Activated naive CD4-positive, alpha-beta T cell treated with anti-CD3 and anti-CD28 coated beads for 36 hours (primary cell): Measurements from ENCODE around the gene FBN2. TPM values are rescaled to one million over a fixed set of nuclear protein-coding genes. Genes with fewer than 3 reads are reported as not detected.
"Not testable (repeated sequence)": the region's sequence is repeated elsewhere in the genome, so short reads cannot be mapped to it uniquely, and the experiment has no call there.

Experiments
- CTCF ChIA-PET: fragments of 350-600 bp; sonication (Branson Sonifier 250); formaldehyde crosslinking; loops from one replicate; lab custom pipeline; 2021; ENCODE audit warnings: antibody characterized with exemption; lab: Charles Lee
- DNase-seq: peaks from one replicate; pipeline ENCODE4 v3.0.0-alpha.2; 2020
- H3K27ac Mint-ChIP-seq: one replicate; pipeline ENCODE4 v1.8.0; 2021; ENCODE audit warnings: mild to moderate bottlenecking, mixed read lengths
- H3K27me3 Mint-ChIP-seq: one replicate; pipeline ENCODE4 v1.8.0; 2021; ENCODE audit warnings: low read depth, mixed read lengths
- H3K36me3 Mint-ChIP-seq: one replicate; pipeline ENCODE4 v1.8.0; 2021; ENCODE audit warnings: low read depth, mixed read lengths
- H3K4me1 Mint-ChIP-seq: one replicate; pipeline ENCODE4 v1.8.0; 2021; ENCODE audit warnings: low read depth, mixed read lengths
- H3K4me3 Mint-ChIP-seq: one replicate; pipeline ENCODE4 v1.8.0; 2021; ENCODE audit warnings: mild to moderate bottlenecking, moderate library complexity, mixed read lengths
- H3K9me3 Mint-ChIP-seq: one replicate; pipeline ENCODE4 v1.8.0; 2021; ENCODE audit warnings: mixed read lengths
- intact Hi-C: fragments of 100-400 bp; cut with micrococcal nuclease; formaldehyde crosslinking; loops from one replicate; pipeline ENCODE4 v1.15.1; 2023
- total RNA-seq, 2 experiments: library from RNA; stranded (reverse); gene quantifications; one replicate each; pipeline ENCODE4 v1.2.3, GENCODE V29; 2021

Gene FBN2
- total RNA-seq, 2 experiments from 2014 or later = not detected

GRCh38 chr5:128406803-128407202 is 131.2 kb downstream of the FBN2 start:
- H3K9me3 Mint-ChIP-seq = no peaks in the 10 kb centered on the region
- no peaks in the 10 kb centered on the region for H3K4me1 Mint-ChIP-seq
- intact Hi-C loops = no loop called here
- no peak for DNase-seq
- H3K27me3 Mint-ChIP-seq = no peaks in the 10 kb centered on the region
- CTCF ChIA-PET = no interaction called here
- H3K36me3 Mint-ChIP-seq = no peaks in the 10 kb centered on the region
- H3K27ac Mint-ChIP-seq = no peak overlapping the region
- H3K4me3 Mint-ChIP-seq = no peak overlapping the region

GRCh38 chr5:128405159-128405558 is 132.9 kb downstream of the FBN2 start:
- no peaks in the 10 kb centered on the region for H3K4me1 Mint-ChIP-seq
- no peak overlapping the region for H3K27ac Mint-ChIP-seq
- H3K36me3 Mint-ChIP-seq = no peaks in the 10 kb centered on the region
- no peak for DNase-seq
- H3K9me3 Mint-ChIP-seq = peaks cover 2% of the 10 kb centered on the region
- CTCF ChIA-PET = no interaction called here
- H3K27me3 Mint-ChIP-seq = no peaks in the 10 kb centered on the region
- intact Hi-C loops = no loop called here
- H3K4me3 Mint-ChIP-seq = no peak overlapping the region

- Mint-ChIP-seq H3K9me3 (peaks cover 2% of the 10 kb centered on the region), H3K4me1 (no peaks in the 10 kb centered on the region), H3K4me3 (no peak overlapping the region), H3K27me3 (no peaks in the 10 kb centered on the region), H3K36me3 (no peaks in the 10 kb centered on the region), H3K27ac (no peak overlapping the region)
- intact Hi-C loops = no loop called here
- CTCF ChIA-PET = no interaction called here
- DNase-seq = no peak
These were observed 134.7 kb downstream of the FBN2 start for GRCh38 chr5:128403333-128403732.

GRCh38 chr5:128402506-128402905 is 135.5 kb downstream of the FBN2 start:
- Mint-ChIP-seq H3K4me1 (no peaks in the 10 kb centered on the region), H3K4me3 (no peak overlapping the region), H3K27me3 (no peaks in the 10 kb centered on the region), H3K9me3 (peaks cover 2% of the 10 kb centered on the region), H3K36me3 (no peaks in the 10 kb centered on the region), H3K27ac (no peak overlapping the region)
- intact Hi-C loops = no loop called here
- DNase-seq = no peak
- CTCF ChIA-PET = no interaction called here

- H3K4me3 Mint-ChIP-seq, CTCF ChIA-PET, H3K4me1 Mint-ChIP-seq, H3K36me3 Mint-ChIP-seq, H3K27ac Mint-ChIP-seq, DNase-seq, H3K9me3 Mint-ChIP-seq, H3K27me3 Mint-ChIP-seq, intact Hi-C loops: not testable (repeated sequence)
These were observed 137.3 kb downstream of the FBN2 start for GRCh38 chr5:128400766-128401165.

- Mint-ChIP-seq H3K4me1 (no peaks in the 10 kb centered on the region), H3K27me3 (no peaks in the 10 kb centered on the region), H3K4me3 (no peak overlapping the region), H3K9me3 (peaks cover 2% of the 10 kb centered on the region), H3K36me3 (no peaks in the 10 kb centered on the region), H3K27ac (no peak overlapping the region)
- CTCF ChIA-PET = interaction anchor here (0.9 kb wide), 1 partner anchor 28 kb away, joined by 3 read pairs; no protein-coding TSS in a partner anchor
- no peak for DNase-seq
- intact Hi-C loops = no loop called here
These were observed 138.9 kb downstream of the FBN2 start for GRCh38 chr5:128399111-128399510.

- H3K36me3 Mint-ChIP-seq = no peaks in the 10 kb centered on the region
- no peaks in the 10 kb centered on the region for H3K4me1 Mint-ChIP-seq
- intact Hi-C loops = no loop called here
- H3K27me3 Mint-ChIP-seq = no peaks in the 10 kb centered on the region
- H3K9me3 Mint-ChIP-seq = peaks cover 2% of the 10 kb centered on the region
- H3K27ac Mint-ChIP-seq = no peak overlapping the region
- CTCF ChIA-PET = no interaction called here
- H3K4me3 Mint-ChIP-seq = no peak overlapping the region
- DNase-seq = no peak
These were observed 140.2 kb downstream of the FBN2 start for GRCh38 chr5:128397876-128398275.

GRCh38 chr5:128395073-128395472 is 143.0 kb downstream of the FBN2 start:
- Mint-ChIP-seq H3K36me3 (no peaks in the 10 kb centered on the region), H3K4me1 (no peaks in the 10 kb centered on the region), H3K27ac (no peak overlapping the region), H3K9me3 (no peaks in the 10 kb centered on the region), H3K27me3 (no peaks in the 10 kb centered on the region), H3K4me3 (no peak overlapping the region)
- DNase-seq = no peak
- CTCF ChIA-PET = interaction anchor here (0.9 kb wide), 1 partner anchor 14 kb away, joined by 3 read pairs; no protein-coding TSS in a partner anchor
- intact Hi-C loops = no loop called here

GRCh38 chr5:128384068-128384467 is 154.0 kb downstream of the FBN2 start:
- CTCF ChIA-PET = no interaction called here
- Mint-ChIP-seq H3K27ac (no peak overlapping the region), H3K9me3 (peaks cover 2% of the 10 kb centered on the region), H3K27me3 (no peaks in the 10 kb centered on the region), H3K4me1 (no peaks in the 10 kb centered on the region), H3K4me3 (no peak overlapping the region), H3K36me3 (no peaks in the 10 kb centered on the region)
- intact Hi-C loops = no loop called here
- no peak for DNase-seq

GRCh38 chr5:128380337-128380736 is 157.7 kb downstream of the FBN2 start:
- Mint-ChIP-seq H3K9me3 (no peaks in the 10 kb centered on the region), H3K36me3 (no peaks in the 10 kb centered on the region), H3K27ac (no peak overlapping the region), H3K27me3 (no peaks in the 10 kb centered on the region), H3K4me3 (no peak overlapping the region), H3K4me1 (no peaks in the 10 kb centered on the region)
- intact Hi-C loops = no loop called here
- DNase-seq = no peak
- CTCF ChIA-PET = interaction anchor here (0.9 kb wide), 1 partner anchor 15 kb away, joined by 3 read pairs; no protein-coding TSS in a partner anchor

- no peaks in the 10 kb centered on the region for H3K27me3 Mint-ChIP-seq
- no peaks in the 10 kb centered on the region for H3K36me3 Mint-ChIP-seq
- H3K9me3 Mint-ChIP-seq = no peaks in the 10 kb centered on the region
- intact Hi-C loops = no loop called here
- DNase-seq = no peak
- CTCF ChIA-PET = no interaction called here
- no peaks in the 10 kb centered on the region for H3K4me1 Mint-ChIP-seq
- no peak overlapping the region for H3K4me3 Mint-ChIP-seq
- H3K27ac Mint-ChIP-seq = no peak overlapping the region
These were observed 159.4 kb downstream of the FBN2 start for GRCh38 chr5:128378632-128379031.

GRCh38 chr5:128378196-128378595 is 159.8 kb downstream of the FBN2 start:
- no peaks in the 10 kb centered on the region for H3K4me1 Mint-ChIP-seq
- no peak overlapping the region for H3K4me3 Mint-ChIP-seq
- H3K9me3 Mint-ChIP-seq = no peaks in the 10 kb centered on the region
- CTCF ChIA-PET = no interaction called here
- intact Hi-C loops = no loop called here
- DNase-seq = no peak
- no peaks in the 10 kb centered on the region for H3K36me3 Mint-ChIP-seq
- no peak overlapping the region for H3K27ac Mint-ChIP-seq
- no peaks in the 10 kb centered on the region for H3K27me3 Mint-ChIP-seq

GRCh38 chr5:128376577-128376976 is 161.5 kb downstream of the FBN2 start:
- Mint-ChIP-seq H3K9me3 (no peaks in the 10 kb centered on the region), H3K4me3 (no peak overlapping the region), H3K4me1 (no peaks in the 10 kb centered on the region), H3K27ac (no peak overlapping the region), H3K36me3 (no peaks in the 10 kb centered on the region), H3K27me3 (no peaks in the 10 kb centered on the region)
- intact Hi-C loops = no loop called here
- no peak for DNase-seq
- CTCF ChIA-PET = interaction anchor here (0.8 kb wide), 1 partner anchor 15 kb away, joined by 3 read pairs; no protein-coding TSS in a partner anchor
